ENCODE measurements around the gene CAPG. TPM values are rescaled to one million over a fixed set of nuclear protein-coding genes. Genes with fewer than 3 reads are reported as not detected.

CAPG gene
- total and polyA plus RNA-seq, 12 donors, result 0.83 to 30.4 (median 6.3) TPM

DNA sequence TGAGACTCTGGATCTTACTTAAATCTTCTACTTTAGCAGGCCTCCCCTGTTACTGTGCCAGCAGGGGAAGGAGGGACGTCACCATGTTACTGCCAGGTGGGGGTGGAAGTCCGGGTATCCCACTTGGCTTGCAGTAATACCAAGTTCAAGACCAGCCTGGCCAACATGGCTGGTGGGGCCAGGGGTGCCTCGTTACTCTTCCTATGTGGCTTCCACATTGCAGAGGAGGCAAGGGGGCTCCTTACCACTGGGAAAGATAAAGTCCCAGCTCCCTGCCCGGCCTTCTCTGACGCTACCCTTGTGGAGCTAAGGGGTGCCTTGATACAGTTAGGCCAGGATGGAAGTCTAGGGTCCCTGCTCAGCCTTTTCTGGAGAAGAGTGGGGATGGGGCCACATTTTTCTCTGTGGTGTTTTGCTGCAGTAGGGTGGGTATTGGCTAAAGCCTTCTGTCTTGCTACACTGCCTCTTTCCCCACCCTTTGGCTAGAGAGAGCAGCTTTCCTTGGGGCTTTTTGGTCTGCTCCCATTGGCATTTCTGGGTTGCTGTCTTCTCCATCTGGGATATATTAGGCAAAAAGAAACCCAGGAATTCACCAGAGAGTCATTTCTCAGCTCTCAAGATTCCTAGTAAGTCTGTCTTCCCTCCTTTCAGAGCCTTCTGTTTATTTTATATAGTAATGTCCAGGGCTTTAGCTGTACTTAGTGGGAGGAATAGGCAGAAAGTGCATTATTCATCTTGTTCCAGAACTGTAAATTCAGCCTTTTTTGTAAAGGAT is 33.7 kb downstream of the CAPG start:
- Histone ChIP-seq H3K27ac (no peak overlapping the region), H3K36me3 (peaks cover 0 to 91% (median 37%) of the 10 kb centered on the region in 9 donors), H3K9me3 (peaks cover 0 to 19% (median 0%) of the 10 kb centered on the region in 11 donors), H3K4me1 (no peaks in the 10 kb centered on the region), H3K27me3 (no peaks in the 10 kb centered on the region), H3K4me3 (no peak overlapping the region)
- ATAC-seq (no peak), DNase-seq (no peak)
- TF ChIP-seq, protein P1, sequence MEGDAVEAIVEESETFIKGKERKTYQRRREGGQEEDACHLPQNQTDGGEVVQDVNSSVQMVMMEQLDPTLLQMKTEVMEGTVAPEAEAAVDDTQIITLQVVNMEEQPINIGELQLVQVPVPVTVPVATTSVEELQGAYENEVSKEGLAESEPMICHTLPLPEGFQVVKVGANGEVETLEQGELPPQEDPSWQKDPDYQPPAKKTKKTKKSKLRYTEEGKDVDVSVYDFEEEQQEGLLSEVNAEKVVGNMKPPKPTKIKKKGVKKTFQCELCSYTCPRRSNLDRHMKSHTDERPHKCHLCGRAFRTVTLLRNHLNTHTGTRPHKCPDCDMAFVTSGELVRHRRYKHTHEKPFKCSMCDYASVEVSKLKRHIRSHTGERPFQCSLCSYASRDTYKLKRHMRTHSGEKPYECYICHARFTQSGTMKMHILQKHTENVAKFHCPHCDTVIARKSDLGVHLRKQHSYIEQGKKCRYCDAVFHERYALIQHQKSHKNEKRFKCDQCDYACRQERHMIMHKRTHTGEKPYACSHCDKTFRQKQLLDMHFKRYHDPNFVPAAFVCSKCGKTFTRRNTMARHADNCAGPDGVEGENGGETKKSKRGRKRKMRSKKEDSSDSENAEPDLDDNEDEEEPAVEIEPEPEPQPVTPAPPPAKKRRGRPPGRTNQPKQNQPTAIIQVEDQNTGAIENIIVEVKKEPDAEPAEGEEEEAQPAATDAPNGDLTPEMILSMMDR (IDR thresholded peaks at IDR 0.05), result no peak
- WGBS, 2 donors, result 96 to 97% methylated on average over 5 of the region's 5 CpGs
- intact Hi-C loops (cut with DNase I), result no loop called here

DNA sequence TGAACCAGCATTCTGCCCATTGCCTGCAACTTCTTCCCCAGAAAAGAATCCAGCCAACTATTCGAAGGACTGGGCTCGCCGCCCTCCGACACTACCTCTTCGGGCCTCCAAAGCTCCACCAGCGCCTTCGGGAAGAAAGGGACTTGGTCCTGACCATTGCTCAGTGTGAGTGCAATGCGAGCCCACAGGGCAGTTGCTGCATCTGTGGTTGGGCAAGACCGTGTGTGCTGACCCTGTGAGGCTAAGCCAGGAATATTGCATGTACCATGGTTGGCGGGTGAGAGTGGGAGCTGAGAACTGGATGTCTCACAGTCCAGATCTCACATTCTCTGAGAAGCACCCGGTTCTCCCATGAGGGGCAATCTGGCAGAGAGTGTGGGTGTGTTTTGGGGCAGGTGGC is 39.1 kb downstream of the CAPG start:
- TF ChIP-seq, protein P1 (IDR thresholded peaks at IDR 0.05), result no peak
- H3K36me3 ChIP-seq, result peaks cover 0 to 78% (median 21%) of the 10 kb centered on the region in 9 donors

DNA sequence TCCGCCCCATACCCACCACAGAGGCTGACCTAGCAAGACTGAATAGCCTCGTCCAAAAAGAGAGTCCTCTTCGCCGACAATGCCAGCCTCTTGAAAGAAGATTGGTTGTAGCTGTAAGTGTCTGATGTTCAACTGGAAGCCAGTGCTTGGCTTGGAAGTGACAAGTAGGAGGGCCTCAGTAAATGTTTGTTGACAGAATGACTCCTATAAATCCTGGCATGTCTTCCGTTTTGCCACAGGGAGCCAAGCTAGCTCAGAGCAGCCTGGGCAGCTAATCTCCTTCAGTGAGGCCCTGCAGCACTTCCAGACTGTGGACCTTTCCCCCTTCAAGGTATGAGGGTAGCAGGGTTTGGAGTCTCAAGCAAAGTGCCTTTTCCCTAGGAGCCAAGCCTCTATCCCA is 40.7 kb downstream of the CAPG start:
- Histone ChIP-seq H3K4me3 (no peak overlapping the region), H3K9me3 (peaks cover 0 to 13% (median 0%) of the 10 kb centered on the region in 11 donors), H3K4me1 (no peaks in the 10 kb centered on the region), H3K36me3 (peaks cover 0 to 77% (median 17%) of the 10 kb centered on the region in 9 donors), H3K27ac (no peak overlapping the region), H3K27me3 (no peaks in the 10 kb centered on the region)
- TF ChIP-seq, protein P1 (IDR thresholded peaks at IDR 0.05), result no peak
- intact Hi-C loops (cut with DNase I), result no loop called here
- DNase-seq (no peak), ATAC-seq (no peak)
- WGBS, 2 donors, result 88 to 90% methylated on average over 5 of the region's 5 CpGs

More for the DNA sequence above, 39.1 kb downstream of the CAPG start:
- DNase-seq (no peak), ATAC-seq (peak in 1 of 8 donors; percentile 55)
- Histone ChIP-seq H3K27me3 (no peaks in the 10 kb centered on the region), H3K4me1 (no peaks in the 10 kb centered on the region), H3K4me3 (no peak overlapping the region), H3K9me3 (peaks cover 0 to 13% (median 0%) of the 10 kb centered on the region in 11 donors), H3K27ac (no peak overlapping the region)
- 98% methylated on average over 11 of the region's 11 CpGs for WGBS, 2 donors
- intact Hi-C loops (cut with DNase I), result no loop called here

DNA sequence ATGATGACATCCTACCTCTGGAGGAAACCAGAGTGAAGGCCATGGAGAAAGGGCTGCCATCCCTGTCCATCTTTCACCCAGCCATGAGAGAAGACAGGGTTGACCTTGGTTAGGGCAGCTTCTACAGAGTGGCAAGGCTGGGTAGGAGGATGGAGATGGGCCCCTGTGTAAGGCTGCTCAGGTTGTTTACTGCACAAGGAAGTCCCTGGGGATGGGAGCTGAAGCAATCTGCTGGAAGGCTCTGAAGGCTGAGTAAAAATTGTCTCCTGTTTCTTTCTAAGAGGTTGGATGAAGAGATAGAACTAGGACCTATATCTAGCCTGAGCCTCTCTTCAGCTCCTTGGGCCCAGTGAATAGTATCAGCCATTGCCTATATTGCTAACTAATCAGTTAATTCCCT is 41.2 kb downstream of the CAPG start:
- intact Hi-C loops (cut with DNase I), result no loop called here
- H3K27me3 ChIP-seq, result no peaks in the 10 kb centered on the region
- TF ChIP-seq, protein P1 (IDR thresholded peaks at IDR 0.05), result no peak
- H3K4me1 ChIP-seq, result no peaks in the 10 kb centered on the region
- no peak overlapping the region for H3K27ac ChIP-seq
- ATAC-seq, result peak in 1 of 8 donors; percentile 37
- no peak for DNase-seq
- no peak overlapping the region for H3K4me3 ChIP-seq
- peaks cover 0 to 8% (median 0%) of the 10 kb centered on the region in 11 donors for H3K9me3 ChIP-seq
- H3K36me3 ChIP-seq, result peaks cover 0 to 83% (median 17%) of the 10 kb centered on the region in 9 donors
